Panc1 (cell line): ENCODE results near the gene OXTR. TPM values are rescaled to one million over a fixed set of nuclear protein-coding genes. Genes with fewer than 3 reads are reported as not detected.
"Not testable (repeated sequence)": the region's sequence is repeated elsewhere in the genome, so short reads cannot be mapped to it uniquely, and the experiment has no call there.

Experiments
- ATAC-seq: fragments of 200-7000 bp; cut with Tn5 transposase; 2 replicates; pipeline ENCODE4 v1.9.1; 2020; ENCODE audit warnings: mild to moderate bottlenecking, moderate library complexity
- BruUV-seq: library from RNA; stranded (reverse); fragments of 400-500 nt; replicated peaks from 2 replicates; lab custom pipeline; 2021; lab: Mats Ljungman, UMichigan
- CTCF ChIA-PET: fragments of 300-600 bp; sonication (Branson Sonifier 250); formaldehyde crosslinking; loops from one replicate; lab custom pipeline; 2022; ENCODE audit warnings: antibody characterized with exemption; lab: Charles Lee
- POLR2A ChIA-PET: fragments of 300-600 bp; sonication (Branson Sonifier 250); formaldehyde crosslinking; loops from one replicate; lab custom pipeline; 2022; ENCODE audit warnings: antibody characterized with exemption; lab: Charles Lee
- DNase-seq: peaks from one replicate; pipeline ENCODE4 v3.0.0-alpha.2; 2010; ENCODE audit warnings: low read depth, low spot score
- H3K27ac ChIP-seq: 2 replicates; pipeline ENCODE4 v1.5.1; 2011; ENCODE audit warnings: mild to moderate bottlenecking, low read length, inconsistent platforms
- H3K27me3 ChIP-seq: fragments of 200-500 bp; sonication (Bioruptor generic); 2 replicates; pipeline ENCODE4 v1.6.0; 2014; ENCODE audit warnings: low read length, inconsistent platforms; ENCODE audit not compliant: control insufficient read depth, insufficient read depth
- H3K36me3 ChIP-seq: fragments of 200-500 bp; sonication (Bioruptor generic); 2 replicates; pipeline ENCODE4 v1.5.1; 2014; ENCODE audit warnings: inconsistent platforms, mild to moderate bottlenecking, low read length, moderate library complexity; ENCODE audit not compliant: control insufficient read depth, insufficient read depth
- H3K4me1 ChIP-seq: 2 replicates; pipeline ENCODE4 v1.5.1; 2011; ENCODE audit warnings: inconsistent platforms, mild to moderate bottlenecking, low read length, moderate library complexity; ENCODE audit not compliant: control insufficient read depth, insufficient read depth
- H3K4me3 ChIP-seq, 2 experiments: 2 replicates each; pipeline ENCODE4 v1.5.1; 2011 to 2012; ENCODE audit warnings: low read depth in 2 of 2, low read length in 2 of 2, mild to moderate bottlenecking in 2 of 2, inconsistent platforms in 1 of 2, moderate library complexity in 1 of 2
- H3K9me3 ChIP-seq: fragments of 200-500 bp; sonication (Bioruptor generic); 2 replicates; pipeline ENCODE4 v1.5.1; 2014; ENCODE audit warnings: low read depth, mild to moderate bottlenecking, inconsistent platforms, low read length, moderate library complexity; ENCODE audit not compliant: control insufficient read depth, insufficient read depth
- POLR2AphosphoS5 ChIP-seq: IDR thresholded peaks from 2 replicates; pipeline ENCODE4 v1.6.1; 2012; ENCODE audit warnings: mild to moderate bottlenecking, low read depth, low read length, moderate library complexity
- REST ChIP-seq, 2 experiments: IDR thresholded peaks; 2 replicates each; pipeline ENCODE4 v1.6.1; 2011 to 2012; ENCODE audit warnings: low read depth in 2 of 2, control low read depth in 1 of 2, low read length in 1 of 2, mild to moderate bottlenecking in 1 of 2, moderate library complexity in 1 of 2; ENCODE audit not compliant: insufficient read depth in 1 of 2
- SIN3A ChIP-seq: IDR thresholded peaks from 2 replicates; pipeline ENCODE4 v1.6.1; 2012; ENCODE audit warnings: low read depth, mild to moderate bottlenecking, low read length, moderate library complexity, borderline replicate concordance; ENCODE audit not compliant: insufficient read depth
- TCF7L2 ChIP-seq: IDR thresholded peaks from 2 replicates; pipeline ENCODE4 v1.6.1; 2011; ENCODE audit warnings: mild to moderate bottlenecking, low read depth, low read length, inconsistent platforms
- in situ Hi-C: cut with HindIII; loops from 2 replicates; pipeline ENCODE4 v1.10.0; 2016; ENCODE audit warnings: low sequenced_read_pairs, low pct_unique_long_range_greater_than_20kb
- intact Hi-C: fragments of 100-400 bp; cut with micrococcal nuclease; formaldehyde crosslinking; loops from one replicate; pipeline ENCODE4 v1.10.0; 2022; ENCODE audit not compliant: unreplicated experiment
- total RNA-seq: library from RNA; stranded (reverse); gene quantifications from one replicate; pipeline ENCODE4 v1.2.1, GENCODE V29; 2021; ENCODE audit not compliant: unreplicated experiment
- TF ChIP-seq, protein P1 (sequence below): fragments of 450-650 bp; IDR thresholded peaks from 2 replicates; pipeline ENCODE4 v1.5.1; 2017; ENCODE audit warnings: mild to moderate bottlenecking

Gene OXTR
- total RNA-seq, 1 experiment from 2014 or later: 2.7 TPM

- Histone ChIP-seq H3K9me3 (no peaks in the 10 kb centered on the region), H3K36me3 (no peaks in the 10 kb centered on the region), H3K4me3 (no peak overlapping the region), H3K4me1 (no peaks in the 10 kb centered on the region), H3K27me3 (no peaks in the 10 kb centered on the region), H3K27ac (no peak overlapping the region)
- ATAC-seq: no peak
- DNase-seq: no peak
- CTCF ChIA-PET: no interaction called here
- BruUV-seq: no TSS peak
- POLR2A ChIA-PET: no interaction called here
- in situ Hi-C loops (no loop called here), intact Hi-C loops (no loop called here)
- TF ChIP-seq SIN3A (no peak), POLR2AphosphoS5 (no peak), TCF7L2 (no peak), REST (IDR thresholded peaks at IDR 0.05; ENCODE audit: insufficient read depth in 1 of 2, low read depth in 2 of 2, low read length in 1 of 2) (no peak)
- TF ChIP-seq, protein P1, sequence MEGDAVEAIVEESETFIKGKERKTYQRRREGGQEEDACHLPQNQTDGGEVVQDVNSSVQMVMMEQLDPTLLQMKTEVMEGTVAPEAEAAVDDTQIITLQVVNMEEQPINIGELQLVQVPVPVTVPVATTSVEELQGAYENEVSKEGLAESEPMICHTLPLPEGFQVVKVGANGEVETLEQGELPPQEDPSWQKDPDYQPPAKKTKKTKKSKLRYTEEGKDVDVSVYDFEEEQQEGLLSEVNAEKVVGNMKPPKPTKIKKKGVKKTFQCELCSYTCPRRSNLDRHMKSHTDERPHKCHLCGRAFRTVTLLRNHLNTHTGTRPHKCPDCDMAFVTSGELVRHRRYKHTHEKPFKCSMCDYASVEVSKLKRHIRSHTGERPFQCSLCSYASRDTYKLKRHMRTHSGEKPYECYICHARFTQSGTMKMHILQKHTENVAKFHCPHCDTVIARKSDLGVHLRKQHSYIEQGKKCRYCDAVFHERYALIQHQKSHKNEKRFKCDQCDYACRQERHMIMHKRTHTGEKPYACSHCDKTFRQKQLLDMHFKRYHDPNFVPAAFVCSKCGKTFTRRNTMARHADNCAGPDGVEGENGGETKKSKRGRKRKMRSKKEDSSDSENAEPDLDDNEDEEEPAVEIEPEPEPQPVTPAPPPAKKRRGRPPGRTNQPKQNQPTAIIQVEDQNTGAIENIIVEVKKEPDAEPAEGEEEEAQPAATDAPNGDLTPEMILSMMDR: no peak
Measured at GRCh38 chr3:8723612-8724011, 45.8 kb downstream of the OXTR start.

DNA sequence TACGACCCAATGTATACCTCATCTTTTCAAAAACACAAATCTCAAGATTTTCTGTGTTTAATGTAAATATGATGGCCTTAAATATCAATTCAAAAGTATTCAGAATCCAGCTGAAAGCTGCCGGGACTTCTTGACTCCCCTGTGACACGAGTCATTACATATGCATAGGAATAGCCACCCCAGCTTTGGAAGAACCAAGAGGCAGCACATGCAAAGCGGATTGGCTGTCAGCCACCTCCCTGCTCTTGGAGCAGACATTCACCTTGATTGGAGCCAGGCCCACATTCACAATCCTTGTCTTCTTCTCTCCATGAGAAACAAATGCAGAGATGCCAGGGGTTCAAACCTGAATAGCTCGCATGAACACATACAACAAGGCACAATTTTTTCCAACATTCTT, 46.6 kb downstream of the OXTR start:
- in situ Hi-C loops: no loop called here
- no peak overlapping the region for H3K27ac ChIP-seq
- H3K9me3 ChIP-seq: no peaks in the 10 kb centered on the region
- intact Hi-C loops: no loop called here
- TF ChIP-seq, protein P1: no peak
- TF ChIP-seq REST (IDR thresholded peaks at IDR 0.05; ENCODE audit: insufficient read depth in 1 of 2, low read depth in 2 of 2, low read length in 1 of 2) (no peak), POLR2AphosphoS5 (no peak), TCF7L2 (no peak), SIN3A (no peak)
- H3K36me3 ChIP-seq: no peaks in the 10 kb centered on the region
- H3K4me3 ChIP-seq: no peak overlapping the region
- H3K27me3 ChIP-seq: no peaks in the 10 kb centered on the region
- ChIA-PET CTCF (no interaction called here), POLR2A (no interaction called here)
- no TSS peak for BruUV-seq
- H3K4me1 ChIP-seq: no peaks in the 10 kb centered on the region
- ATAC-seq (no peak), DNase-seq (no peak)

- POLR2A ChIA-PET, H3K4me1 ChIP-seq, in situ Hi-C loops, H3K27ac ChIP-seq, BruUV-seq, DNase-seq, ATAC-seq, H3K9me3 ChIP-seq, intact Hi-C loops, CTCF ChIA-PET, H3K4me3 ChIP-seq, H3K36me3 ChIP-seq, H3K27me3 ChIP-seq: not testable (repeated sequence)
Measured at GRCh38 chr3:8715757-8716156, 53.7 kb downstream of the OXTR start.
